ENCODE data around the gene RBM33. TPM values are rescaled to one million over a fixed set of nuclear protein-coding genes. Genes with fewer than 3 reads are reported as not detected.
A peak's percentile ranks its signal among the peaks of the same experiment; 100 is the strongest.

Gene RBM33
- total and polyA plus RNA-seq, 8 donors = 7.5 to 182 (median 60.5) TPM

DNA sequence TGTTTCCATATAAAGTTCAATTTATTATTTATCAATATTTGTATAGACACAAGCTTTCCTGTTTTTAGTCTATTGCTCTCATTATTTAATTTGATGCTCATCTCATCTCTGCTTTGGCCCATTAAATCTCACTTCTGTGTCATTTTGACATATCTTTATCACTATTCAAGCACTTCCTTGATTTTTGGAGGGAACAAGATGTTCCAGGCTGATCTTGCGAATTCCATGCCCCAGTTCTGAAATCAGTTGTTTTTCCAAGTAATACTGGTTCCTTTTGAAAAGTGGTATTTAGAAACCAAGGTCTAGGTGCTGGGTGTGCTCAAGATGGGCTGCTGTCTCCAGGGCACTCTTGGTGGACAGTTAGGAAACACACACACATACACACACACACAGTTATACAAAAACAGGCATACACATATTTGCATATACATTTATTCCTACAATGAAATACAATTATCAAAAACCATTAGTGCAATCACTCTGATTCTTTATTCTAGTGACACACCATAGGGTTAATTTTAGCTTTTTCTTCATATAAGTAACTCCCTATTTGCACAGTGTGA lies 4.4 kb upstream of the RBM33 start:
- no peak for TF ChIP-seq POLR2A (IDR thresholded peaks at IDR 0.05)
- no peak for TF ChIP-seq CTCF (IDR thresholded peaks at IDR 0.05)
- TF ChIP-seq POLR2AphosphoS5 (IDR thresholded peaks at IDR 0.05) = no peak
- no peak for TF ChIP-seq EP300 (IDR thresholded peaks at IDR 0.05)
- Histone ChIP-seq H3K4me1 (peaks cover 5 to 12% (median 10%) of the 10 kb centered on the region in 4 donors), H3K4me3 (no peak overlapping the region), H3K27me3 (no peaks in the 10 kb centered on the region), H3K36me3 (peaks cover 0 to 27% (median 14%) of the 10 kb centered on the region in 4 donors), H3K9me3 (peaks cover 0 to 25% (median 16%) of the 10 kb centered on the region in 4 donors), H3K27ac (no peak overlapping the region)
- DNase-seq = no peak
- intact Hi-C loops (cut with DNase I; ENCODE audit: low total_unique reads) = loop anchor here (10.0 kb wide), 1 partner anchor 85 kb away; no protein-coding TSS in a partner anchor
- WGBS, 5 donors = 97 to 100% (median 100%) methylated on average over 1 of the region's 1 CpG

- TF ChIP-seq EP300 (IDR thresholded peaks at IDR 0.05) (no peak), CTCF (IDR thresholded peaks at IDR 0.05) (no peak), POLR2A (IDR thresholded peaks at IDR 0.05) (no peak)
- WGBS, 5 donors = 95 to 100% (median 98%) methylated on average over 4 of the region's 4 CpGs
Observed at GRCh38 chr7:155640629-155641028, 3.8 kb upstream of the RBM33 start.

GRCh38 chr7:155643804-155644177 lies 670 bp upstream of the RBM33 start:
- H3K27me3 ChIP-seq = no peaks in the 10 kb centered on the region
- no peak for DNase-seq
- H3K9me3 ChIP-seq = peaks cover 0 to 8% (median 2%) of the 10 kb centered on the region in 4 donors
- H3K27ac ChIP-seq = peak overlapping the region; percentile 88 to 97 (median 94)
- no peak for TF ChIP-seq POLR2AphosphoS5 (IDR thresholded peaks at IDR 0.05)
- no peak for TF ChIP-seq CTCF (IDR thresholded peaks at IDR 0.05)
- no peak for TF ChIP-seq EP300 (IDR thresholded peaks at IDR 0.05)
- TF ChIP-seq POLR2A (IDR thresholded peaks at IDR 0.05) = no peak
- H3K36me3 ChIP-seq = peaks cover 0 to 44% (median 29%) of the 10 kb centered on the region in 4 donors
- WGBS, 5 donors = 0 to 2% (median 1%) methylated on average over 9 to 32 of the region's 32 CpGs
- peaks cover 5 to 38% (median 34%) of the 10 kb centered on the region in 4 donors for H3K4me1 ChIP-seq
- intact Hi-C loops (cut with DNase I; ENCODE audit: low total_unique reads) = loop anchor here (10.0 kb wide), 1 partner anchor 81 kb away; no protein-coding TSS in a partner anchor
- peak overlapping the region; percentile 78 to 98 (median 96) for H3K4me3 ChIP-seq

More at GRCh38 chr7:155640629-155641028, 3.8 kb upstream of the RBM33 start:
- Histone ChIP-seq H3K27ac (no peak overlapping the region), H3K36me3 (peaks cover 0 to 27% (median 14%) of the 10 kb centered on the region in 4 donors), H3K9me3 (peaks cover 0 to 24% (median 16%) of the 10 kb centered on the region in 4 donors), H3K4me1 (peaks cover 5 to 17% (median 13%) of the 10 kb centered on the region in 4 donors), H3K4me3 (no peak overlapping the region), H3K27me3 (no peaks in the 10 kb centered on the region)
- DNase-seq = no peak
- intact Hi-C loops (cut with DNase I; ENCODE audit: low total_unique reads) = loop anchor here (10.0 kb wide), 1 partner anchor 84 kb away; no protein-coding TSS in a partner anchor

GRCh38 chr7:155644971-155645509 lies 579 bp downstream of the RBM33 start:
- intact Hi-C loops (cut with DNase I; ENCODE audit: low total_unique reads) = loop anchor here (10.0 kb wide), 1 partner anchor 80 kb away; no protein-coding TSS in a partner anchor
- H3K27ac ChIP-seq = peak overlapping the region; percentile 88 to 97 (median 94)

More at GRCh38 chr7:155644971-155645509, 579 bp downstream of the RBM33 start:
- peak; percentile 32 to 79 for DNase-seq
- Histone ChIP-seq H3K4me3 (peak overlapping the region; percentile 78 to 98 (median 96)), H3K36me3 (peaks cover 0 to 46% (median 33%) of the 10 kb centered on the region in 4 donors), H3K27me3 (no peaks in the 10 kb centered on the region), H3K9me3 (peaks cover 0 to 16% (median 7%) of the 10 kb centered on the region in 4 donors), H3K4me1 (peaks cover 5 to 42% (median 36%) of the 10 kb centered on the region in 4 donors)
- 0 to 1% (median 0%) methylated on average over 22 of the region's 22 CpGs for WGBS, 5 donors
- no peak for TF ChIP-seq CTCF (IDR thresholded peaks at IDR 0.05)
- TF ChIP-seq POLR2AphosphoS5 (IDR thresholded peaks at IDR 0.05) = no peak
- no peak for TF ChIP-seq POLR2A (IDR thresholded peaks at IDR 0.05)
- TF ChIP-seq EP300 (IDR thresholded peaks at IDR 0.05) = no peak
